ENCODE data around the gene ANKRD6. TPM values are rescaled to one million over a fixed set of nuclear protein-coding genes. Genes with fewer than 3 reads are reported as not detected.

ANKRD6 gene
- total RNA-seq, 1 experiment from 2014 or later, result 2.4 TPM

DNA sequence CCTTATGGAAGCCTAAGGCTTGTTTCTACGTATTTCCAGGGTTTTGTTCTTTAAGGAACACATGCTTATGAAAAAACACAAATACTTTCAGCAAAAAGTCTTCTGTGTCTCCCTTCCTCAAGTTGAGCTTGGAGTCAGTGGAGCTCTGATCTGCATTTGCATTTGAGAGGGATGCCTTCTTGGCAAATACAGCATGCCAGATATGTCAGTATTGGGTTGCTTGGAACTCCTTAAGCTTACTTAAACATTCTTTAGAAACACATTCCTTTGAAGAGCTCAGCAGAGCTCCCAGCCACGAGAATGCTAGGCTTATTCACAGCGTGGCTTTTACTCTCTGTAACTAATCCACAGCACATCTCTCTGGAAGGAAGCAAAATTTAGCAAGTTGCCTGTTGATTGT is 68.3 kb downstream of the ANKRD6 start:
- no peaks in the 10 kb centered on the region for H3K4me1 ChIP-seq (ENCODE audit: control insufficient read depth, insufficient read depth, low read length)
- no peak for DNase-seq (ENCODE audit: low read depth, low spot score)
- in situ Hi-C loops (cut with HindIII; ENCODE audit: low pct_unique_long_range_greater_than_20kb, low sequenced_read_pairs), result no loop called here
- BruUV-seq (replicated peaks), result no TSS peak
- ATAC-seq, result no peak
- intact Hi-C loops (cut with micrococcal nuclease; ENCODE audit: unreplicated experiment), result no loop called here
- H3K27me3 ChIP-seq (ENCODE audit: control insufficient read depth, insufficient read depth, low read length), result peaks cover 5% of the 10 kb centered on the region; the same call in 1 of the 2 replicates
- CTCF ChIA-PET, result no interaction called here
- POLR2A ChIA-PET, result no interaction called here
- no peak overlapping the region for H3K4me3 ChIP-seq (ENCODE audit: low read depth in 2 of 2, low read length in 2 of 2)
- TF ChIP-seq POLR2AphosphoS5 (IDR thresholded peaks at IDR 0.05; ENCODE audit: low read depth, low read length) (no peak), TCF7L2 (IDR thresholded peaks at IDR 0.05; ENCODE audit: low read depth, low read length) (no peak), SIN3A (IDR thresholded peaks at IDR 0.05; ENCODE audit: borderline replicate concordance, insufficient read depth, low read depth, low read length) (no peak)
- TF ChIP-seq, protein P1, sequence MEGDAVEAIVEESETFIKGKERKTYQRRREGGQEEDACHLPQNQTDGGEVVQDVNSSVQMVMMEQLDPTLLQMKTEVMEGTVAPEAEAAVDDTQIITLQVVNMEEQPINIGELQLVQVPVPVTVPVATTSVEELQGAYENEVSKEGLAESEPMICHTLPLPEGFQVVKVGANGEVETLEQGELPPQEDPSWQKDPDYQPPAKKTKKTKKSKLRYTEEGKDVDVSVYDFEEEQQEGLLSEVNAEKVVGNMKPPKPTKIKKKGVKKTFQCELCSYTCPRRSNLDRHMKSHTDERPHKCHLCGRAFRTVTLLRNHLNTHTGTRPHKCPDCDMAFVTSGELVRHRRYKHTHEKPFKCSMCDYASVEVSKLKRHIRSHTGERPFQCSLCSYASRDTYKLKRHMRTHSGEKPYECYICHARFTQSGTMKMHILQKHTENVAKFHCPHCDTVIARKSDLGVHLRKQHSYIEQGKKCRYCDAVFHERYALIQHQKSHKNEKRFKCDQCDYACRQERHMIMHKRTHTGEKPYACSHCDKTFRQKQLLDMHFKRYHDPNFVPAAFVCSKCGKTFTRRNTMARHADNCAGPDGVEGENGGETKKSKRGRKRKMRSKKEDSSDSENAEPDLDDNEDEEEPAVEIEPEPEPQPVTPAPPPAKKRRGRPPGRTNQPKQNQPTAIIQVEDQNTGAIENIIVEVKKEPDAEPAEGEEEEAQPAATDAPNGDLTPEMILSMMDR (IDR thresholded peaks at IDR 0.05), result no peak
- TF ChIP-seq, protein P2, sequence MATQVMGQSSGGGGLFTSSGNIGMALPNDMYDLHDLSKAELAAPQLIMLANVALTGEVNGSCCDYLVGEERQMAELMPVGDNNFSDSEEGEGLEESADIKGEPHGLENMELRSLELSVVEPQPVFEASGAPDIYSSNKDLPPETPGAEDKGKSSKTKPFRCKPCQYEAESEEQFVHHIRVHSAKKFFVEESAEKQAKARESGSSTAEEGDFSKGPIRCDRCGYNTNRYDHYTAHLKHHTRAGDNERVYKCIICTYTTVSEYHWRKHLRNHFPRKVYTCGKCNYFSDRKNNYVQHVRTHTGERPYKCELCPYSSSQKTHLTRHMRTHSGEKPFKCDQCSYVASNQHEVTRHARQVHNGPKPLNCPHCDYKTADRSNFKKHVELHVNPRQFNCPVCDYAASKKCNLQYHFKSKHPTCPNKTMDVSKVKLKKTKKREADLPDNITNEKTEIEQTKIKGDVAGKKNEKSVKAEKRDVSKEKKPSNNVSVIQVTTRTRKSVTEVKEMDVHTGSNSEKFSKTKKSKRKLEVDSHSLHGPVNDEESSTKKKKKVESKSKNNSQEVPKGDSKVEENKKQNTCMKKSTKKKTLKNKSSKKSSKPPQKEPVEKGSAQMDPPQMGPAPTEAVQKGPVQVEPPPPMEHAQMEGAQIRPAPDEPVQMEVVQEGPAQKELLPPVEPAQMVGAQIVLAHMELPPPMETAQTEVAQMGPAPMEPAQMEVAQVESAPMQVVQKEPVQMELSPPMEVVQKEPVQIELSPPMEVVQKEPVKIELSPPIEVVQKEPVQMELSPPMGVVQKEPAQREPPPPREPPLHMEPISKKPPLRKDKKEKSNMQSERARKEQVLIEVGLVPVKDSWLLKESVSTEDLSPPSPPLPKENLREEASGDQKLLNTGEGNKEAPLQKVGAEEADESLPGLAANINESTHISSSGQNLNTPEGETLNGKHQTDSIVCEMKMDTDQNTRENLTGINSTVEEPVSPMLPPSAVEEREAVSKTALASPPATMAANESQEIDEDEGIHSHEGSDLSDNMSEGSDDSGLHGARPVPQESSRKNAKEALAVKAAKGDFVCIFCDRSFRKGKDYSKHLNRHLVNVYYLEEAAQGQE (IDR thresholded peaks at IDR 0.05; ENCODE audit: insufficient read depth in 1 of 2, low read depth in 2 of 2, low read length in 1 of 2), result no peak
- no peaks in the 10 kb centered on the region for H3K36me3 ChIP-seq (ENCODE audit: control insufficient read depth, insufficient read depth, low read length)
- no peak overlapping the region for H3K27ac ChIP-seq (ENCODE audit: low read length)
- H3K9me3 ChIP-seq (ENCODE audit: control insufficient read depth, insufficient read depth, low read depth, low read length), result no peaks in the 10 kb centered on the region

DNA sequence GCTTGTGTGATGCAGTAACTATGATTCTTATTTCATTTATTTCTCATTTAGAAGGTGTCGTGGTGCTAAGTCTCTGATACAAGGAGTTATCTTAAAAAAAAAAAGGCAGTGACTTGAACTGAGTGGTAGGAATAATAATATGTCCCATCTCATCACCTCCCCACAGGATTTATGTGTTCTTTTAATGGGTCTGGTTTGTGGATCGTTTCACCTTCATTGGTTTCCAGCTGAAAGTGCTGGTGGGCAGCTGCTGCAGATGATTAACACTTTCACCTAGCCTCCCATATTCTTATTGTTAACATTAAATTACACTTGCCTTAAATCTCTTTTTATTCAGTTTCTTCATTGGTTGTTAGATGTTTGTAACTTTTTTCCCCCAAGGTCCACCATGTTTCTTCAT is 68.8 kb downstream of the ANKRD6 start:
- intact Hi-C loops (cut with micrococcal nuclease; ENCODE audit: unreplicated experiment), result no loop called here
- no TSS peak for BruUV-seq (replicated peaks)
- in situ Hi-C loops (cut with HindIII; ENCODE audit: low pct_unique_long_range_greater_than_20kb, low sequenced_read_pairs), result no loop called here
- Histone ChIP-seq H3K9me3 (ENCODE audit: control insufficient read depth, insufficient read depth, low read depth, low read length) (no peaks in the 10 kb centered on the region), H3K4me1 (ENCODE audit: control insufficient read depth, insufficient read depth, low read length) (no peaks in the 10 kb centered on the region), H3K27me3 (ENCODE audit: control insufficient read depth, insufficient read depth, low read length) (peaks cover 5% of the 10 kb centered on the region; the same call in 1 of the 2 replicates), H3K27ac (ENCODE audit: low read length) (no peak overlapping the region), H3K36me3 (ENCODE audit: control insufficient read depth, insufficient read depth, low read length) (no peaks in the 10 kb centered on the region), H3K4me3 (ENCODE audit: low read depth in 2 of 2, low read length in 2 of 2) (no peak overlapping the region)
- POLR2A ChIA-PET, result no interaction called here
- TF ChIP-seq, protein P2 (IDR thresholded peaks at IDR 0.05; ENCODE audit: insufficient read depth in 1 of 2, low read depth in 2 of 2, low read length in 1 of 2), result no peak
- TF ChIP-seq, protein P1 (IDR thresholded peaks at IDR 0.05), result no peak
- TF ChIP-seq TCF7L2 (IDR thresholded peaks at IDR 0.05; ENCODE audit: low read depth, low read length) (no peak), SIN3A (IDR thresholded peaks at IDR 0.05; ENCODE audit: borderline replicate concordance, insufficient read depth, low read depth, low read length) (no peak), POLR2AphosphoS5 (IDR thresholded peaks at IDR 0.05; ENCODE audit: low read depth, low read length) (no peak)
- ATAC-seq (no peak), DNase-seq (ENCODE audit: low read depth, low spot score) (no peak)
- CTCF ChIA-PET, result no interaction called here
